Activated naive CD4-positive, alpha-beta T cell treated with anti-CD3 and anti-CD28 coated beads, Interleukin-2, amount 50 U/mL, for 24 hours (primary cell): ENCODE results near the gene NACA.
"Not testable (repeated sequence)": the region's sequence is repeated elsewhere in the genome, so short reads cannot be mapped to it uniquely, and the experiment has no call there.

Experiments used
- H3K27ac Mint-ChIP-seq: one replicate; pipeline ENCODE4 v1.8.0; 2021; ENCODE audit warnings: mild to moderate bottlenecking, mixed read lengths
- H3K27me3 Mint-ChIP-seq: one replicate; pipeline ENCODE4 v1.8.0; 2021; ENCODE audit warnings: mixed read lengths
- H3K36me3 Mint-ChIP-seq: one replicate; pipeline ENCODE4 v1.8.0; 2021; ENCODE audit warnings: mixed read lengths
- H3K4me1 Mint-ChIP-seq: one replicate; pipeline ENCODE4 v1.8.0; 2021; ENCODE audit warnings: mixed read lengths
- H3K4me3 Mint-ChIP-seq: one replicate; pipeline ENCODE4 v1.8.0; 2021; ENCODE audit warnings: mild to moderate bottlenecking, mixed read lengths
- H3K9me3 Mint-ChIP-seq: one replicate; pipeline ENCODE4 v1.8.0; 2021; ENCODE audit warnings: mixed read lengths

The NACA gene

GRCh38 chr12:56724972-56725722 lies at the start of gene NACA:
TSS of gene NACA (minus strand) at chr12:56725299. CDS start at chr12:56724521, 778 bp downstream.
- no peaks in the 10 kb centered on the region for H3K27me3 Mint-ChIP-seq
- H3K4me1 Mint-ChIP-seq, result peaks cover 45% of the 10 kb centered on the region
- peak within 1 kb of the TSS; percentile 97 for H3K4me3 Mint-ChIP-seq
- peak within 1 kb of the TSS; percentile 98 for H3K27ac Mint-ChIP-seq
- peaks cover 37% of the 10 kb centered on the region for H3K36me3 Mint-ChIP-seq
- H3K9me3 Mint-ChIP-seq, result no peaks in the 10 kb centered on the region

GRCh38 chr12:56773113-56773512 lies 48.0 kb upstream of the NACA start:
- Mint-ChIP-seq H3K36me3 (no peaks in the 10 kb centered on the region), H3K4me3 (no peak overlapping the region), H3K4me1 (no peaks in the 10 kb centered on the region), H3K9me3 (no peaks in the 10 kb centered on the region), H3K27me3 (no peaks in the 10 kb centered on the region), H3K27ac (no peak overlapping the region)

GRCh38 chr12:56772625-56773024 lies 47.5 kb upstream of the NACA start:
- Mint-ChIP-seq H3K36me3 (no peaks in the 10 kb centered on the region), H3K27me3 (no peaks in the 10 kb centered on the region), H3K4me1 (no peaks in the 10 kb centered on the region), H3K4me3 (no peak overlapping the region), H3K27ac (no peak overlapping the region), H3K9me3 (no peaks in the 10 kb centered on the region)

- no peaks in the 10 kb centered on the region for H3K36me3 Mint-ChIP-seq
- no peaks in the 10 kb centered on the region for H3K9me3 Mint-ChIP-seq
- H3K4me3 Mint-ChIP-seq, result no peak overlapping the region
- no peaks in the 10 kb centered on the region for H3K4me1 Mint-ChIP-seq
- no peak overlapping the region for H3K27ac Mint-ChIP-seq
- H3K27me3 Mint-ChIP-seq, result no peaks in the 10 kb centered on the region
Measured at GRCh38 chr12:56769868-56770267, 44.8 kb upstream of the NACA start.

GRCh38 chr12:56768424-56768823 lies 43.3 kb upstream of the NACA start:
- no peaks in the 10 kb centered on the region for H3K27me3 Mint-ChIP-seq
- H3K4me1 Mint-ChIP-seq, result no peaks in the 10 kb centered on the region
- H3K36me3 Mint-ChIP-seq, result no peaks in the 10 kb centered on the region
- no peaks in the 10 kb centered on the region for H3K9me3 Mint-ChIP-seq
- no peak overlapping the region for H3K4me3 Mint-ChIP-seq
- no peak overlapping the region for H3K27ac Mint-ChIP-seq

- H3K4me3 Mint-ChIP-seq, result no peak overlapping the region
- H3K27ac Mint-ChIP-seq, result no peak overlapping the region
- no peaks in the 10 kb centered on the region for H3K4me1 Mint-ChIP-seq
- H3K27me3 Mint-ChIP-seq, result no peaks in the 10 kb centered on the region
- no peaks in the 10 kb centered on the region for H3K9me3 Mint-ChIP-seq
- no peaks in the 10 kb centered on the region for H3K36me3 Mint-ChIP-seq
Measured at GRCh38 chr12:56766535-56766934, 41.4 kb upstream of the NACA start.

GRCh38 chr12:56763753-56764657 lies 38.9 kb upstream of the NACA start:
- H3K4me3 Mint-ChIP-seq, result no peak overlapping the region
- H3K27me3 Mint-ChIP-seq, result no peaks in the 10 kb centered on the region
- H3K27ac Mint-ChIP-seq, result no peak overlapping the region
- no peaks in the 10 kb centered on the region for H3K4me1 Mint-ChIP-seq
- H3K36me3 Mint-ChIP-seq, result no peaks in the 10 kb centered on the region
- H3K9me3 Mint-ChIP-seq, result no peaks in the 10 kb centered on the region

GRCh38 chr12:56761812-56762211 lies 36.7 kb upstream of the NACA start:
- Mint-ChIP-seq H3K4me3 (no peak overlapping the region), H3K27me3 (no peaks in the 10 kb centered on the region), H3K4me1 (no peaks in the 10 kb centered on the region), H3K36me3 (no peaks in the 10 kb centered on the region), H3K27ac (no peak overlapping the region), H3K9me3 (no peaks in the 10 kb centered on the region)

GRCh38 chr12:56760460-56760859 lies 35.4 kb upstream of the NACA start:
- H3K27ac Mint-ChIP-seq, result no peak overlapping the region

GRCh38 chr12:56759263-56759908 lies 34.3 kb upstream of the NACA start:
- no peak overlapping the region for H3K4me3 Mint-ChIP-seq
- H3K27ac Mint-ChIP-seq, result no peak overlapping the region
- no peaks in the 10 kb centered on the region for H3K27me3 Mint-ChIP-seq
- H3K4me1 Mint-ChIP-seq, result no peaks in the 10 kb centered on the region
- H3K36me3 Mint-ChIP-seq, result no peaks in the 10 kb centered on the region
- no peaks in the 10 kb centered on the region for H3K9me3 Mint-ChIP-seq

More at GRCh38 chr12:56760460-56760859, 35.4 kb upstream of the NACA start:
- Mint-ChIP-seq H3K36me3 (no peaks in the 10 kb centered on the region), H3K9me3 (no peaks in the 10 kb centered on the region), H3K27me3 (no peaks in the 10 kb centered on the region), H3K4me1 (no peaks in the 10 kb centered on the region), H3K4me3 (no peak overlapping the region)

- no peak overlapping the region for H3K4me3 Mint-ChIP-seq
- H3K27me3 Mint-ChIP-seq, result no peaks in the 10 kb centered on the region
- no peak overlapping the region for H3K27ac Mint-ChIP-seq
Measured at GRCh38 chr12:56758728-56759262, 33.7 kb upstream of the NACA start.

GRCh38 chr12:56757971-56758370 lies 32.9 kb upstream of the NACA start:
- H3K27me3 Mint-ChIP-seq, H3K4me3 Mint-ChIP-seq, H3K36me3 Mint-ChIP-seq, H3K27ac Mint-ChIP-seq, H3K4me1 Mint-ChIP-seq, H3K9me3 Mint-ChIP-seq: not testable (repeated sequence)

More at GRCh38 chr12:56758728-56759262, 33.7 kb upstream of the NACA start:
- no peaks in the 10 kb centered on the region for H3K36me3 Mint-ChIP-seq
- no peaks in the 10 kb centered on the region for H3K4me1 Mint-ChIP-seq
- no peaks in the 10 kb centered on the region for H3K9me3 Mint-ChIP-seq

GRCh38 chr12:56753566-56753965 lies 28.5 kb upstream of the NACA start:
- Mint-ChIP-seq H3K4me1 (peaks cover 29% of the 10 kb centered on the region), H3K36me3 (peaks cover 8% of the 10 kb centered on the region), H3K4me3 (peak overlapping the region; percentile 9), H3K27me3 (no peaks in the 10 kb centered on the region), H3K27ac (no peak overlapping the region), H3K9me3 (no peaks in the 10 kb centered on the region)

- H3K4me1 Mint-ChIP-seq, result peaks cover 37% of the 10 kb centered on the region
- H3K27me3 Mint-ChIP-seq, result no peaks in the 10 kb centered on the region
- H3K9me3 Mint-ChIP-seq, result no peaks in the 10 kb centered on the region
- H3K36me3 Mint-ChIP-seq, result peaks cover 15% of the 10 kb centered on the region
- peak within 1 kb of the TSS; percentile 99 for H3K27ac Mint-ChIP-seq
- peak within 1 kb of the TSS; percentile 96 for H3K4me3 Mint-ChIP-seq
Measured at GRCh38 chr12:56751712-56752598, 26.9 kb upstream of the NACA start, which contains the start of gene PRIM1. TSS of gene PRIM1 (minus strand) at chr12:56752323. CDS start at chr12:56752298, 25 bp downstream.

- not testable (repeated sequence) for H3K27me3 Mint-ChIP-seq, H3K9me3 Mint-ChIP-seq, H3K27ac Mint-ChIP-seq
- Mint-ChIP-seq H3K4me3 (peak overlapping the region; percentile 0), H3K36me3 (peaks cover 19% of the 10 kb centered on the region), H3K4me1 (peaks cover 37% of the 10 kb centered on the region)
Measured at GRCh38 chr12:56750596-56750995, 25.5 kb upstream of the NACA start.
